Retinal pigment epithelial cell (primary cell): ENCODE measurements around the gene PARP6.
A peak's percentile ranks its signal among the peaks of the same experiment; 100 is the strongest.

ENCODE experiments used
- DNase-seq: peaks from one replicate; pipeline ENCODE4 v3.0.0-alpha.2; 2010; ENCODE audit warnings: low read depth
- H3K4me3 ChIP-seq: 2 replicates; pipeline ENCODE4 v1.5.1; 2011; ENCODE audit warnings: mild to moderate bottlenecking, low read length, control low read depth, moderate library complexity
- CTCF ChIP-seq: conservative IDR thresholded peaks from 2 replicates; pipeline ENCODE4 v1.5.1; 2011; ENCODE audit warnings: low read depth, low read length, control low read depth, inconsistent platforms

PARP6 gene

GRCh38 chr15:72313881-72314280 lies 41.5 kb upstream of the PARP6 start:
- H3K4me3 ChIP-seq = no peak overlapping the region
- DNase-seq = no peak
- TF ChIP-seq CTCF = no peak

DNA sequence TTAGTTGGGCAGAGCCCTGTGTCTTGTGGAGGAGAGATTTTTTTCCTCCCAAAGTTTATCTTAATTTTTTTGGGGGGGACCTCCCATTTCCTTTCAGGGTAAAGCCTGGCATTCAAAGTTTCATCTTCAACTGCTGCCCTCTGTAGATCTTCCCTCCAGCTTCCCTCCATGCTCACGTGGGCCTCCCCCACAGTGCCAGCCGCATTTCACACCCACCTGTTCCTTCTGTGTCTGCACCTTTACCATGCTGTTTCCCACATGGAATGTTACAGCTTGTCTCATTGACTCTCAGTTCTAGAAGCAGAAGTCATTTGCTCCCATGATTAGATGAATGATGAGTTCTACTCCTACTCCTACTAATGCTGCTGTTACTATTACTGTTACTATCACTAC lies 41.1 kb upstream of the PARP6 start:
- no peak overlapping the region for H3K4me3 ChIP-seq
- DNase-seq = no peak
- TF ChIP-seq CTCF = no peak

- no peak overlapping the region for H3K4me3 ChIP-seq
- peak; percentile 84 for TF ChIP-seq CTCF
- peak; percentile 28 for DNase-seq
Measured at GRCh38 chr15:72312605-72313447, 40.5 kb upstream of the PARP6 start.

- H3K4me3 ChIP-seq = no peak overlapping the region
- DNase-seq = no peak
- no peak for TF ChIP-seq CTCF
Measured at GRCh38 chr15:72307026-72307425, 34.7 kb upstream of the PARP6 start.

- no peak for DNase-seq
- no peak overlapping the region for H3K4me3 ChIP-seq
- no peak for TF ChIP-seq CTCF
Measured at GRCh38 chr15:72306211-72306785, 33.9 kb upstream of the PARP6 start.

DNA sequence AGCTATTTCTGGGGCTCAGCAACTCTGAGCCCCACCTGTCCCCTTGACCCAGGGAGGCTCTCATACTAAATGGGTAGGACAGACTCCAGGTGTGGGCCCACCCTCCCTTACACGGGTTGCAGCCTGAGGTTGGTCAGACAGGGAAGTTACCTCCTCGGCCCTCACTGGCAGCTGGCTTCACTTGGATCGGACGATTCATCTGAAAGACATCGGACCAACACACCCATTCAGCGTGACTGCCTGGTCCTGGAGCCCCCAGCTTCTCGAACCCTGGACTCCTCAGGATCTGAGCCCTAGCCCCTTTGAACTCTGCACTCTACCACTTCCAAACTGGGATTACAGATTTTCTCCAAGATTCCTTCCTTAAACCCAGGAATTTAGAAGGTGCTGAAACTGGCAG lies 32.2 kb upstream of the PARP6 start:
- no peak for DNase-seq
- no peak overlapping the region for H3K4me3 ChIP-seq
- no peak for TF ChIP-seq CTCF

DNA sequence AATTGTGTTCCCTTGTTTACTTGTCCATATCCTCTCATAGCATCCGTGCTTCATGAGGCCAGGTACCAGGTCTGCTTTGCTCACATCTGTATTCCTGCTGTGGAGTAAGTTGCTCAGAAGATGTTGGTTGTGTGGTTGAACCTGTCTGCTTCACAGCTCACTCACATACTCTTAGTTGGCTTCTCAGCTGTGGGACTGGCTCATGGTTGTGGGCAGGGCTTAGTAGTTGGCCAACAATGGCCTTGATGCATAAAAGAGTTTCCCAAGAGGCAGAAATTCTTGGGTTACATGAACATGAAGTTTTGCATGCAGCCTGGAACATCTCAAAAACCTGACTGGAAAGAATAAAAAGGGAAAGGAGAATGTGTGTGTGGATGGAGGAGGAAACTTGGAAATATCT lies 30.6 kb upstream of the PARP6 start:
- H3K4me3 ChIP-seq = no peak overlapping the region
- no peak for DNase-seq
- TF ChIP-seq CTCF = no peak
